Measurements from ENCODE around the gene RALGAPA2. TPM values are rescaled to one million over a fixed set of nuclear protein-coding genes. Genes with fewer than 3 reads are reported as not detected.
A peak's percentile ranks its signal among the peaks of the same experiment; 100 is the strongest.
"Not testable (repeated sequence)": the region's sequence is repeated elsewhere in the genome, so short reads cannot be mapped to it uniquely, and the experiment has no call there.

RALGAPA2 gene
- total RNA-seq, 1 donor from 2014 or later = 22.5 TPM

GRCh38 chr20:20368418-20369249, 343.8 kb downstream of the RALGAPA2 start:
- peak; percentile 17 for DNase-seq (ENCODE audit: low spot score)
- intact Hi-C loops (cut with DNase I) = no loop called here

GRCh38 chr20:20367575-20368417, 344.6 kb downstream of the RALGAPA2 start, which contains the start of gene INSM1:
Gene INSM1 (plus strand): TSS chr20:20368104. CDS start chr20:20368268, 164 bp downstream.
- intact Hi-C loops (cut with DNase I) = no loop called here

GRCh38 chr20:20366876-20367574, 345.4 kb downstream of the RALGAPA2 start:
- no peak for DNase-seq (ENCODE audit: low spot score)
- intact Hi-C loops (cut with DNase I) = no loop called here

More at GRCh38 chr20:20367575-20368417, 344.6 kb downstream of the RALGAPA2 start, which contains the start of gene INSM1:
- DNase-seq (ENCODE audit: low spot score) = peak; percentile 49

GRCh38 chr20:20366551-20366875, 345.9 kb downstream of the RALGAPA2 start:
- intact Hi-C loops (cut with DNase I) = no loop called here
- no peak for DNase-seq (ENCODE audit: low spot score)

- DNase-seq (ENCODE audit: low spot score) = no peak
- intact Hi-C loops (cut with DNase I) = no loop called here
Measured at GRCh38 chr20:20365480-20366161, 346.8 kb downstream of the RALGAPA2 start.

- intact Hi-C loops (cut with DNase I) = no loop called here
- DNase-seq (ENCODE audit: low spot score) = no peak
Measured at GRCh38 chr20:20364593-20365479, 347.6 kb downstream of the RALGAPA2 start.

- DNase-seq (ENCODE audit: low spot score) = no peak
- intact Hi-C loops (cut with DNase I) = no loop called here
Measured at GRCh38 chr20:20363799-20364592, 348.4 kb downstream of the RALGAPA2 start.

- DNase-seq (ENCODE audit: low spot score) = no peak
- intact Hi-C loops (cut with DNase I) = no loop called here
Measured at GRCh38 chr20:20363434-20363798, 349.0 kb downstream of the RALGAPA2 start.

- DNase-seq (ENCODE audit: low spot score) = no peak
- intact Hi-C loops (cut with DNase I) = no loop called here
Measured at GRCh38 chr20:20362774-20363433, 349.5 kb downstream of the RALGAPA2 start.

- no peak for DNase-seq (ENCODE audit: low spot score)
- intact Hi-C loops (cut with DNase I) = loop anchor here (2.0 kb wide), 1 partner anchor 208 kb away; no protein-coding TSS in a partner anchor
Measured at GRCh38 chr20:20360464-20360863, 352.0 kb downstream of the RALGAPA2 start.

GRCh38 chr20:20359628-20360027, 352.8 kb downstream of the RALGAPA2 start:
- no peak for DNase-seq (ENCODE audit: low spot score)
- intact Hi-C loops (cut with DNase I) = loop anchor here (2.0 kb wide), 1 partner anchor 209 kb away; no protein-coding TSS in a partner anchor

- intact Hi-C loops (cut with DNase I) = no loop called here
- no peak for DNase-seq (ENCODE audit: low spot score)
Measured at GRCh38 chr20:20358801-20359200, 353.6 kb downstream of the RALGAPA2 start.

- intact Hi-C loops (cut with DNase I); DNase-seq (ENCODE audit: low spot score): not testable (repeated sequence)
Measured at GRCh38 chr20:20355503-20355902, 356.9 kb downstream of the RALGAPA2 start.

- intact Hi-C loops (cut with DNase I) = no loop called here
- no peak for DNase-seq (ENCODE audit: low spot score)
Measured at GRCh38 chr20:20353576-20353975, 358.9 kb downstream of the RALGAPA2 start.

GRCh38 chr20:20344476-20344875, 368.0 kb downstream of the RALGAPA2 start:
- intact Hi-C loops (cut with DNase I) = no loop called here
- no peak for DNase-seq (ENCODE audit: low spot score)

GRCh38 chr20:20343932-20344331, 368.5 kb downstream of the RALGAPA2 start:
- intact Hi-C loops (cut with DNase I) = no loop called here
- no peak for DNase-seq (ENCODE audit: low spot score)

All from cardiac septum (tissue), 1 donor.